ENCODE data around the gene FILIP1L.
"Not testable (repeated sequence)": the region's sequence is repeated elsewhere in the genome, so short reads cannot be mapped to it uniquely, and the experiment has no call there.

Gene FILIP1L

GRCh38 chr3:100099621-100100020, 14.7 kb downstream of the FILIP1L start:
- in situ Hi-C loops (cut with MboI; ENCODE audit: low sequenced_read_pairs), result no loop called here

DNA sequence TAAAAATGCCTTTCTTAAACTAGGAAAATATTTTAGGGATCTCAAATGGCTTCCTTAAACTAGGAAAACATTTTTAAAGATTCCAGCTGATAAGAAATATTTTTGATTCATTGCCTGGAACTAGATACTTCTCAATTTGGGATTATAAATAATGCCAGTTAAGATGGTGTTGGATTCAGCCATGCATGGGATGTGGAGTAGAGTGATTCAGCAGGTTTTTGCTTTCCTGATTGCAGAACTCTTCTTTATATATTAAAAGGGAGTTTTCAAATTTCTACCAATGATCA, 15.6 kb downstream of the FILIP1L start:
- in situ Hi-C loops (cut with MboI; ENCODE audit: low sequenced_read_pairs), result no loop called here

DNA sequence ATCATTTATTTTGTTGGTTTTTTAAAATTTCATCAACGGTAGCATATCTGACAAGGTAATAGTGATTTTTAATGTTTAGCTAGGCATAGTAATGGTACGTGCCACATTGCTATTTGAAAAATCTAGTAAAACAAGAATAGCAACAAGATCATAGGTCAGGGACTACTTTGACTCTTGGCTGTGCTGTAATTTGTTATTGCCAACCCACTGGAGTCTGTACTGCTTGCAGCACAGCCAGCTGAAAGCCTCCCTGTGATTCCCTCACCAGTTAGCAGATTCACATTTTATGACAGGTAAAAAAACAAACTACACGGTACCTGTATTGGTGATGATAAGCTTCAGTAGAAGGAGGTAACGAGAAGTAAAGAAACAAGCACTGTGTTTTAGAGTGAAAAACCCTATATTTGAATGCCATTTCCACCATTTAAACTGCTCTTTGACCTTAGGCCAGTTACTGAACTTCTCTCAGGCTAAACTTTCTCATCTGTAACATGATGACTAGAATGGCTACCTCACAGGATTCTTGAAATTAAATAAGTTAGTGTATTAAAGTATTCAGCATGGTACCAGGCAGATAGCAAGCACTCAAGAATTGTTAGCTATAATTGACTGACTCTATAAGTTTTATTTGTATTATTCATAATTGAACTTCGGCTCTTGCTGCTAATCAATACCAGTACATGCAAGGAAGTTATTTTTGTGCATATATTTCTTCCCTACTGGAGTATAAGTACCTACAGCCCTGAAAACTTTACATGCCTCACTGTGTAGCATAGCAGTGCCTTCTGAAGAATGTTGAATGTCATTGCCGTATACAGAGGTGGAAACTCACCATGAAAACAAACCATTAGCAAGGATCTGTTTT, 16.1 kb downstream of the FILIP1L start:
- in situ Hi-C loops (cut with MboI; ENCODE audit: low sequenced_read_pairs), result no loop called here

DNA sequence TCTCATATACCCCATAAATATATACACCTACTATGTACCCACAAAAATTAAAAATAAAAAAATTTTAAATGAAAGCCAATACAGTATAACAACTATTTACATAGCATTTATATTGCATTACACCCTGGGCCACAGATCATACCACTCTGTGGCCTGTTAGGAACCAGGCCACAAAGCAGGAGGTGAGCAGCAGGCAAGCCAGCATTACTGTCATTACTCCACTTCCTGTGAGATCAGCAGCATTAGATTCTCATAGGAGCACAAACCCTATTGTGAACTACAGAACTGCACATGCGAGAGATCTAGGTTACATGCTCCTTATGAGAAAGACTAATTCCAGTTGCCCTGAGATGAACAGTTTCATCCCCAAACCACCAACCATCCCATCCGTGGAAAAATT, 17.4 kb downstream of the FILIP1L start:
- in situ Hi-C loops (cut with MboI; ENCODE audit: low sequenced_read_pairs), result no loop called here

DNA sequence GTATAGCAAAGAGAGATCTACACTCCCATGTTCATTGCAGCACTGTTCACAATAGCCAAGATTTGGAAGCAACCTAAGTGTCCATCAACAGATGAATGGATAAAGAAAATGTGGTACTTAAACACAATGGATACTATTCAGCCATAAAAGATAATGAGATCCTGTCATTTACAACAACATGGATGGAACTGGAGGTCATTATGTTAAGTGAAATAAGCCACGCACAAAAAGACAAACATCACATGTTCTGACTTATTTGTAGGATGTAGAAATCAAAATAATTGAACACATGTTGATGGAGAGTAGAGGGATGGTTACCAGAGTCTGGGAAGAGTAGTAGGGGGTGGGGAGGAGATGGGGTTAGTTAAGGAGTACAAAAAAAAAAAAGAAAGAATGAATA, 18.0 kb downstream of the FILIP1L start:
- in situ Hi-C loops (cut with MboI; ENCODE audit: low sequenced_read_pairs), result not testable (repeated sequence)

DNA sequence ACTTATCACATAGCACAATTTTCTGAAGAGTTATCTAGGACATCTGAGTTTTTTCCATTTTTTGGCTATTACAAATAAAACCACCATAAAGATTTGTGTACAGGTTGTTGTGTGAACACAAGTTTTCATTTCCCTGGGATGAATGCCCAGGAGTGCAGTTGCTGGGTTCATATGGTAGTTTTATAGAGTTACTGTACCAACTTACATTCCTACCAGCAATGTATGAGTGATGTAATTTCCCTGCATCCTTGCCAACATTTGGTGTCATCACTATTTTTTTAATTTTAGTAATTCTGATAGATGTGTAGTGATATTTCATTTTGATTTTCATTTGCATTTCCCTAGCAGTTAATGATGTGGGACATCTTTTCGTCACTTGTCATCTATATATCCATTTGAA, 20.5 kb downstream of the FILIP1L start:
- in situ Hi-C loops (cut with MboI; ENCODE audit: low sequenced_read_pairs), result no loop called here

GRCh38 chr3:100090669-100091005, 23.7 kb downstream of the FILIP1L start:
- in situ Hi-C loops (cut with MboI; ENCODE audit: low sequenced_read_pairs), result no loop called here

DNA sequence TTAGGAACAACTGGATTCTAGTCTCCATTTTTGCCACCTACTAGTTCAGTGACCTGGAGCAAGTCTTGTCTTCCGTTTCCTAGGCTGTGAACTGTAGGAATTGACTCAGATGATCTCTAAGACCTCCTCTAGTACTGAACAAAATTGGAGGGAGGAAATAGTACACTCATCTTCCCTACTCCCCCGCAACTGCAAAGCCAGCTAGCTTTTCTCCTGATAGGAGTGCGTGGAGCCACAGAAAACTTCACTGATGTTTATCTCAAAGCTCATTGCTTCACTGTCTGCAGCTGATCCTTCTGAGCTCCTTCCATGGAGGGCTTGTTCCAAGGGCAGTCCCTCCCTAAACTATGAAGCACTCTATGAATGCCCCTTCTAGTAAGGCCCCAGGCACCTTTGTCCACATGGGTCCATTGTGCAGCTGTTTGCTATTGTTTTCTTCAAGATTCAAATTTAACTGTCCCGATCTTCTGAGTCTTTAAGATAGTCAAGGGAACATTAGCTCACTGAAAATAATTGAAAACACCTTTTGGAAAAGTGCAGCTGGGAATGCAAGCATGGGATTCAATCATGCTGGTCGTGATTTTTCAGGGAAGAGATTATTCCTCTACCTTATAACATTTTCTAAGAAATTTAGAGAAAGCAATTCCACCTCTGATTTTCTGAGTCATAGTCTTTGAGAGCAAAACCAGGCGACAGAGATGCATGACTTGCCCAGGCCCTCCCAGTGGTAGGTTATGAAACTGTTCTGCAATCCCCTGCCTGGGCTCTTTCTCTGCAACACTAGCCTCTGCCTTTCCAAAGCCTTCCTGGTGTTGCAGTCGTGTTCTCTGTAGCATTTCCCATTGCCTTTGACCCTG, 24.3 kb downstream of the FILIP1L start:
- in situ Hi-C loops (cut with MboI; ENCODE audit: low sequenced_read_pairs), result no loop called here

DNA sequence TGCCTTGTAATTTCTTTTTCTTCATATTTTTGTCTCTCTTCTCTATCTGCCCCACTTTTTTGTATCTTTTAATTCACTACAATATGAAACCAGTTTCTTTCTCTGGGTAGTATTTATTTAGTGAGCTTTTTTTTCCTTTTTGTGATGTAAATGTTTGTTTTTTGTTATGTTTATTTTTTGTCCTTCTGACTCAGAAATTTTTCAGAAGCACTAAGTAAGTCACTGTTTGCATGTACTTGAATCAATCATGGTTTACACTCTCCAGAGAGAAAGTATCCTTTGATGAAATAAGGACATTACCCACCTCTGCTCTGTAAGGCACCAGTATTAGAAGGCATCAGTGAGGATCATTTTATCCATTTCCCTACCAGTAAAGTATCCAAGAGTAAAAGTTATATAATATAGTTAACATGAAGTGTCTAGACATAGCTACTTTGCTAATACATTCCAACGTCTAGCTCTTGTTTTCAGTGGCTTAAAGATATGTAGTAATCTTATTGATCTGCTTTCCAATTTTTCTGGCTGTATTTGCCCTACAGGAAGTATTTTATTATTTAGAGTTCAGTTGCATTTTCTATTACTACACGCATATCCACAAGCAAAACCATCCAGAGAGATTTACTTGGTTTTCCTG, 25.4 kb downstream of the FILIP1L start:
- in situ Hi-C loops (cut with MboI; ENCODE audit: low sequenced_read_pairs), result no loop called here

DNA sequence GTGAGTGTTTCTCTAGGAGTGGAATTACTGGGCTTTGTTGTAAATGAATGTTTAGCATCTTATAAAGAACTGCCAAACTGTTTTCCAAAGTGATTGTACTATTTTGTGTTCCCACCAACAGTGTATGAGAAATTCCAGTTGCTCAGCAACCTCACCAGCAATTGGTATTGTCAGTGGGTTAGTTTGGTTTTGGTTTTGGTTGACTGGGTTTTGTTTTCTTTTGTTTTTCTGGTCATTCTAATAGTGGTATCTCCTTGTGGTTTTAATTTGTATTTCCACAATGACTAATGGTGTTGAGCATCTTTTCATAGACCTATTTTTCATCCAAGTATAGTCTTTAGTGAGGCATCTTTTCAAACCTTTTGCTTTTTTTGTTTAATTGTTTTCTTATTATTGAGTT, 27.1 kb downstream of the FILIP1L start:
- in situ Hi-C loops (cut with MboI; ENCODE audit: low sequenced_read_pairs), result no loop called here

DNA sequence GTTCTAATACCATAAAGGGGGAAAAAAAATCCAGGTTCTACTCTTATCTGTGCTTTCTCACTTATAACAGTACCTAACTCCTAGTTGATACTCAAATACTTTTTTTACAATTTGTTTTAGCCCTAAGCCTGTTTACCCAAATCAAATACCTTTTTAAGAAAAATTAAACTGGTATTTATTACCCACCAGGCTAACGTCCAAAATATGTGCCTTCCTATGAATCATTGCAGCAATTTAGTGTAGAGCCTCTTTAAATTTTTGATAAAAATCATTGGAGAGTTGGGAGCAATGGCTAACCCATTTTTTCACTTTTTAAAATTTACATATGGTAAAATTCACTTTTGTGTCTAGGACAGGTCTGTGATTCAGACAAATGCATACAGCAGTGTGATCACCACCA, 27.9 kb downstream of the FILIP1L start:
- in situ Hi-C loops (cut with MboI; ENCODE audit: low sequenced_read_pairs), result no loop called here

- in situ Hi-C loops (cut with MboI; ENCODE audit: low sequenced_read_pairs), result no loop called here
These were observed 30.0 kb downstream of the FILIP1L start for GRCh38 chr3:100084100-100084806.

- in situ Hi-C loops (cut with MboI; ENCODE audit: low sequenced_read_pairs), result no loop called here
These were observed 31.1 kb downstream of the FILIP1L start for GRCh38 chr3:100083209-100083608.

GRCh38 chr3:100082714-100083113, 31.6 kb downstream of the FILIP1L start:
- in situ Hi-C loops (cut with MboI; ENCODE audit: low sequenced_read_pairs), result no loop called here

GRCh38 chr3:100081986-100082692, 32.2 kb downstream of the FILIP1L start:
- in situ Hi-C loops (cut with MboI; ENCODE audit: low sequenced_read_pairs), result no loop called here

GRCh38 chr3:100081311-100081710, 33.0 kb downstream of the FILIP1L start:
- in situ Hi-C loops (cut with MboI; ENCODE audit: low sequenced_read_pairs), result no loop called here

DNA sequence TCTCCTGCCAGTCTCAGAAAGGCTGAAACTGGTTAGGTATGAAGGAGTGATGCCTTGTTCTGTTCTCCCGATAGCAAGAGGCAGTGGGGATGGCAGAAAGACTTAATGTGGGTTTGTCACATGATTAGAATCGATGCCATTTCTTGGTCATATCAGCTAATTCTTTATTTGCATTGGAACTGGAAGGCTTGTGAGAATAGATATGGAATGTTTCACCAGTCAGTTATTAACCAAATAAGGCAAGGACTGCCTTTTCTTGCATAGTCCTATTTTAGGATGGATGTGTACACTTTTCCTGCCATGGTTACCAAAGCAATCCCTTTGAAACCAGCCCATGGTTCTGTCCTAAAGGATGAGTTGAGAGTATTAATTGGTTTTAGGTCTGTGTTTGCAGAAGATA, 33.7 kb downstream of the FILIP1L start:
- in situ Hi-C loops (cut with MboI; ENCODE audit: low sequenced_read_pairs), result no loop called here

DNA sequence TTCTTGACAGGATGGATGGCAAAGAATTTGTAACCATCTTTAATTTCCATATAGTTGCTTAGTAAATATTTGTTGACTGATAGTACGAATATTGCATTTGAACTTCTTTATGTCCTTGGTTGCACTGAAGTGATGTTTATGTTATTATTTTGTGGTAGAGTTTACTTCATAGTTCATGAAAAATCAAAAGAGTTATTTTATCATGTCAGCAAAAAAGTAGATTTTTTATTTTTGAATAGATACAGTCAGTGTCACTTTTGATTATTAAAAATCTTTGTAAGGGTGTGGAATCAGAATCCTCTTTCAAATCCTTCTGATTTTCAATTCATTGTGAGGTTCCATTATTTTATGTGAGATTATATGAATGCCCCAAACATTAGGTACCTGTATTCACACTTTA, 35.0 kb downstream of the FILIP1L start:
- in situ Hi-C loops (cut with MboI; ENCODE audit: low sequenced_read_pairs), result no loop called here

DNA sequence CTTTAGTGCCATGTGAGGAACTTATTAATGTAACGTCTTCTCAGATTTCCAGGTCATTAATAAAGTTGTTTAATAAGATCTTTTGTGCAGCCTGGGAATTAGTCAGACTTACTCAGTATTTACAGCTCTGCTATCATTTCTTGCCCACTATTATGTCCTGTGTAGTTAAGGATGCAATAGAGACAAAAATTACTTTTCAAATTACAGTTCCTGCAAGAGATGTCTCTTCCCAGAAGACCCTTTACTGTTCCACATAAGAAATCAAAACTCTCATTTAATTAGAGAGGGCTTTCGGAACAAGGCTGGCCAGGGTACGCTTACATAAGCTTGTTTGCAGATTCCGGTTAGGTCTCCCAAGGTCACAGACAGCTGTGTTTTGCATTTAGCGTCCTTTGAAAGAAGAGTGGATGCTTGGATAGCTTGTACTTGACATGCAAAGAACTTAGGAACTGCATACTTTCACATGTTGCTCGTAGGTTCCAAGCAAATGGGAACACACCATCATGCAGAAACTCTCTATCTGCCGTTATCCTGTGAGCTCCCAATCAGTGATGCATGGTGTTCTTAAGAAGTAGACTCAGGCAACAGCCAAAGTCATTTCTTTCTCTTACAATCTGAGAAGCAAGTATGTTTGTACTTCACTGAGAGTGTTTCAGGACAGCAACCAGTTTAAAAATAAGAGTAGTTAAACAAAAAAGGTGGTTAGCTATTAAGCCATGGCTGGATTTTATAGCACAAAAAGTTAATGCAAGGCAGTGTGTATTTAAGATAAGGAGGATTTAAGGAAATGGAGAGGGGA, 37.4 kb downstream of the FILIP1L start:
- in situ Hi-C loops (cut with MboI; ENCODE audit: low sequenced_read_pairs), result no loop called here

Data from HL-60/S4 treated with retinoic acid at 250 ng/mL for 4 days and 3 days (cell line).